ENCODE results near the gene MGLL.

DNA sequence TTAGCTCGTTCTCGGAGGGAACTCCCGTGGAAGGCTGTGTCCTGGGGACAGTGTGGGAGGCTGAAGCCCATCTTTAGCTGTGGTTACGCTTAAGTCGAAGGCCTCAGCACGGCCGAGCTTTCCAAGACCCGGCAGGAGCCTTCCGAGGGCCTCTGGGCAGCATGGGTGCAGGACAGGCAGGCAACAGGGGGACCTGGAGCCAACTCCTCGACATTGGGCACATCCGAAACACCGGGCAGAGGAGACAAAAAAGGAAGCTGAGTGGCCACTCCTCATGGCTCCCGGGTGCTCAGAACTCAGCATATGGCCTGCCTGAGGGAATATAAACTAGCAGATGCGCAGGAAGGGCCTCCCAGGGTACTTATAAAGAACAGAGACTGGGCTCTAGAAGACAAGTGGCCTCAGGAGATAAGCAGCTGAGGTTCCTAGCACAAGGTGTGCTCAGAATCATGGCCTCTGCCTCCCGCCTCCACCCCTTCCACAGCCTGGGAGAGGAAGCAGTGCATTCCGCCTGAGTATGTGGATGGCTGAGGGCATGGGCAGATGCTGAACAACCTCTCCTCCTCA is 115.4 kb downstream of the MGLL start:
- no peak for TF ChIP-seq POLR2A (IDR thresholded peaks at IDR 0.05)
- TF ChIP-seq, protein P1, sequence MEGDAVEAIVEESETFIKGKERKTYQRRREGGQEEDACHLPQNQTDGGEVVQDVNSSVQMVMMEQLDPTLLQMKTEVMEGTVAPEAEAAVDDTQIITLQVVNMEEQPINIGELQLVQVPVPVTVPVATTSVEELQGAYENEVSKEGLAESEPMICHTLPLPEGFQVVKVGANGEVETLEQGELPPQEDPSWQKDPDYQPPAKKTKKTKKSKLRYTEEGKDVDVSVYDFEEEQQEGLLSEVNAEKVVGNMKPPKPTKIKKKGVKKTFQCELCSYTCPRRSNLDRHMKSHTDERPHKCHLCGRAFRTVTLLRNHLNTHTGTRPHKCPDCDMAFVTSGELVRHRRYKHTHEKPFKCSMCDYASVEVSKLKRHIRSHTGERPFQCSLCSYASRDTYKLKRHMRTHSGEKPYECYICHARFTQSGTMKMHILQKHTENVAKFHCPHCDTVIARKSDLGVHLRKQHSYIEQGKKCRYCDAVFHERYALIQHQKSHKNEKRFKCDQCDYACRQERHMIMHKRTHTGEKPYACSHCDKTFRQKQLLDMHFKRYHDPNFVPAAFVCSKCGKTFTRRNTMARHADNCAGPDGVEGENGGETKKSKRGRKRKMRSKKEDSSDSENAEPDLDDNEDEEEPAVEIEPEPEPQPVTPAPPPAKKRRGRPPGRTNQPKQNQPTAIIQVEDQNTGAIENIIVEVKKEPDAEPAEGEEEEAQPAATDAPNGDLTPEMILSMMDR (IDR thresholded peaks at IDR 0.05), result no peak
